Endothelial cell of umbilical vein (primary cell): ENCODE data around the gene C1orf174.

Experiments
- EZH2 ChIP-seq: IDR thresholded peaks from 2 replicates; pipeline ENCODE4 v1.6.1; 2012; ENCODE audit warnings: borderline replicate concordance, low read depth, mild to moderate bottlenecking, moderate library complexity, low read length, inconsistent platforms; ENCODE audit not compliant: severe bottlenecking
- JUN ChIP-seq: IDR thresholded peaks from 2 replicates; pipeline ENCODE4 v1.6.1; 2011; ENCODE audit warnings: borderline replicate concordance, low read depth; ENCODE audit not compliant: insufficient read length, insufficient read depth
- MYC ChIP-seq: IDR thresholded peaks from one replicate; pipeline ENCODE4 v1.6.1; 2011; ENCODE audit warnings: mild to moderate bottlenecking, low read depth, low read length
- POLR2A ChIP-seq: IDR thresholded peaks from 2 replicates; pipeline ENCODE4 v1.6.1; 2012; ENCODE audit warnings: low read depth, mild to moderate bottlenecking, control low read depth, low read length
- POLR2AphosphoS5 ChIP-seq: IDR thresholded peaks from 2 replicates; pipeline ENCODE4 v1.6.1; 2012; ENCODE audit warnings: low read depth, mild to moderate bottlenecking, control low read depth, low read length, moderate library complexity; ENCODE audit not compliant: insufficient read depth
- TF ChIP-seq, protein P1 (sequence below), 2 donors: IDR thresholded peaks; 1 replicate in 1 of 2; 2 replicates in 1 of 2; pipeline ENCODE4 v1.5.1; 2011; ENCODE audit warnings: low read length in 2 of 2, mild to moderate bottlenecking in 2 of 2, moderate library complexity in 2 of 2, control low read depth in 1 of 2, inconsistent platforms in 1 of 2, low read depth in 1 of 2; ENCODE audit not compliant: insufficient read depth in 1 of 2; ENCODE audit errors: extremely low read depth in 1 of 2

DNA sequence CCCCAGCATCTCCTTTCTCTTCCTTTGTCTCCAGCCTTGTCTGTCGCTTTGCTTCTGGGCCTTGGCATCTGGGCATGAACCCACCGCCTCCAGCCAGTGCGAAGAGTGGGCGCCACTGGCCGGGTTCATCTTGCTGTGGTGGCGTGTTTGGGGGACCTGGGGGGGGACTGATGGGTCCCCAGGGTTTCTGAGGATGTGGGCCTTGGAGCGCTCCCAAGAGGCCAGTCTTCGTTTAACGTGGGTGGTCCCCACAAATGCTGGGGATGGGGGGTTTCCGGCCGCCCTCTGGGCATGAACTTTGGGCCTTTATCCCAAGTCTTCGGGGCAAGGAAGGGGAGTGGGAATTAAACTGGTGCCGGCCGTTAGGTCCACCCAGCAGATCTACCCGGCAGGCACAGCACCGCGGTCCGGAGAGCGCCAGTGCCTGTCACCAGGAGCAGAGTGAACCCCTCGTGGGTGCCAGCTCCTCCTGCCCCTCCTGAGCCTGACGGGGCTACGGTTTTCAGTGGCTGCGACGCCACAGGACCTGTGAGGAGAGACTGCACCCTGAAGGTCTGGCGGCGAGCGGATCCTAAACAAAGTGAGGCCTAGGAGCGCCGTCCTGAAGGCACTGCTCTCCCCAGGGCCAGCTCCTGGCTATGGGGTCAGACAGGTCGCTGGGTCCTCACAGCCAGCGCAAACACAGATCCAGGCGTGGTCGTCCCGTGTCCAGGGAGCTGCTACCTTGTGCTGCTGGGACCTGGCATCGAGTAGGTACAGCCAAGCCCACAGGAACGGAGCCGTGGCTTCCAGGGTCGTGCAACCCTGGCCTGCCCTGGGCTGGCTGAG is 12.1 kb upstream of the C1orf174 start:
- TF ChIP-seq, protein P1, sequence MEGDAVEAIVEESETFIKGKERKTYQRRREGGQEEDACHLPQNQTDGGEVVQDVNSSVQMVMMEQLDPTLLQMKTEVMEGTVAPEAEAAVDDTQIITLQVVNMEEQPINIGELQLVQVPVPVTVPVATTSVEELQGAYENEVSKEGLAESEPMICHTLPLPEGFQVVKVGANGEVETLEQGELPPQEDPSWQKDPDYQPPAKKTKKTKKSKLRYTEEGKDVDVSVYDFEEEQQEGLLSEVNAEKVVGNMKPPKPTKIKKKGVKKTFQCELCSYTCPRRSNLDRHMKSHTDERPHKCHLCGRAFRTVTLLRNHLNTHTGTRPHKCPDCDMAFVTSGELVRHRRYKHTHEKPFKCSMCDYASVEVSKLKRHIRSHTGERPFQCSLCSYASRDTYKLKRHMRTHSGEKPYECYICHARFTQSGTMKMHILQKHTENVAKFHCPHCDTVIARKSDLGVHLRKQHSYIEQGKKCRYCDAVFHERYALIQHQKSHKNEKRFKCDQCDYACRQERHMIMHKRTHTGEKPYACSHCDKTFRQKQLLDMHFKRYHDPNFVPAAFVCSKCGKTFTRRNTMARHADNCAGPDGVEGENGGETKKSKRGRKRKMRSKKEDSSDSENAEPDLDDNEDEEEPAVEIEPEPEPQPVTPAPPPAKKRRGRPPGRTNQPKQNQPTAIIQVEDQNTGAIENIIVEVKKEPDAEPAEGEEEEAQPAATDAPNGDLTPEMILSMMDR (IDR thresholded peaks at IDR 0.05; ENCODE audit: extremely low read depth in 1 of 2, insufficient read depth in 1 of 2, low read depth in 1 of 2, low read length in 2 of 2): no peak
- no peak for TF ChIP-seq EZH2
- no peak for TF ChIP-seq POLR2AphosphoS5
- no peak for TF ChIP-seq POLR2A
- no peak for TF ChIP-seq MYC
- TF ChIP-seq JUN: no peak
